SU-DHL-6 (cell line): Measurements from ENCODE around the gene EMC10.

Experiments
- H2AFZ ChIP-seq: fragments of 200-600 bp; sonication (generic); 2 replicates; pipeline ENCODE4 v1.6.1; 2014; ENCODE audit warnings: low read depth, mild to moderate bottlenecking, moderate library complexity, mixed read lengths, antibody characterized with exemption, low read length; ENCODE audit not compliant: severe bottlenecking
- H3F3A ChIP-seq: fragments of 200-600 bp; shearing (Covaris generic); 2 replicates; pipeline ENCODE4 v1.6.0; 2016; ENCODE audit warnings: antibody characterized with exemption, mild to moderate bottlenecking; ENCODE audit not compliant: insufficient read depth
- H3K27ac ChIP-seq: fragments of 200-600 bp; sonication (generic); 2 replicates; pipeline ENCODE4 v1.5.1; 2016; ENCODE audit warnings: low read depth, mild to moderate bottlenecking, low read length, moderate library complexity, mixed read lengths
- H3K27me3 ChIP-seq: fragments of 200-600 bp; sonication (generic), shearing (Covaris generic); 2 replicates; pipeline ENCODE4 v1.6.0; 2014; ENCODE audit warnings: mild to moderate bottlenecking, low read length
- H3K36me3 ChIP-seq: fragments of 200-600 bp; sonication (generic); 2 replicates; pipeline ENCODE4 v1.6.1; 2014; ENCODE audit warnings: mild to moderate bottlenecking, low read length, mixed read lengths
- H3K4me2 ChIP-seq: fragments of 300-600, 200-600 bp; shearing (Covaris generic), sonication (generic); 2 replicates; pipeline ENCODE4 v1.6.0; 2014; ENCODE audit warnings: low read length, low read depth, mild to moderate bottlenecking; ENCODE audit not compliant: poor library complexity, severe bottlenecking
- H3K4me3 ChIP-seq: fragments of 200-600 bp; sonication (generic); 2 replicates; pipeline ENCODE4 v1.5.1; 2014; ENCODE audit warnings: antibody characterized with exemption, low read length, mild to moderate bottlenecking, mixed read lengths; ENCODE audit not compliant: insufficient read depth, poor library complexity, severe bottlenecking
- H3K79me2 ChIP-seq: fragments of 200-600 bp; sonication (generic); 2 replicates; pipeline ENCODE4 v1.6.1; 2014; ENCODE audit warnings: mild to moderate bottlenecking, low read length, moderate library complexity; ENCODE audit not compliant: insufficient read depth
- H3K9ac ChIP-seq: fragments of 200-600 bp; sonication (generic); 2 replicates; pipeline ENCODE4 v1.7.0; 2014; ENCODE audit warnings: mild to moderate bottlenecking, low read length
- H3K9me2 ChIP-seq: fragments of 200-600 bp; sonication (generic); replicated peaks from 2 replicates; pipeline ENCODE4 v1.6.1; 2014; ENCODE audit warnings: low read length; ENCODE audit not compliant: insufficient read depth
- H3K9me3 ChIP-seq: fragments of 200-600 bp; sonication (generic); 2 replicates; pipeline ENCODE4 v1.6.1; 2014; ENCODE audit warnings: low read length, mixed read lengths; ENCODE audit not compliant: insufficient read depth
- H4K20me1 ChIP-seq: fragments of 200-600 bp; sonication (generic); 2 replicates; pipeline ENCODE4 v1.6.1; 2014; ENCODE audit warnings: low read depth, mild to moderate bottlenecking, antibody characterized with exemption, low read length, moderate library complexity, mixed read lengths
- EZH2phosphoT487 ChIP-seq: fragments of 200-600 bp; sonication (generic), shearing (Covaris generic); conservative IDR thresholded peaks from 2 replicates; pipeline ENCODE4 v1.6.1; 2018; ENCODE audit warnings: mild to moderate bottlenecking, antibody characterized with exemption, low read length, moderate library complexity, mixed read lengths
- TF ChIP-seq, protein P1 (sequence below): fragments of 200-600 bp; sonication (generic); IDR thresholded peaks from one replicate; pipeline ENCODE4 v1.5.1; 2017; ENCODE audit warnings: antibody characterized with exemption, mild to moderate bottlenecking, low read length, moderate library complexity; ENCODE audit not compliant: insufficient read depth, poor library complexity, severe bottlenecking

Gene EMC10

GRCh38 chr19:50505856-50506611, 29.7 kb downstream of the EMC10 start:
- TF ChIP-seq EZH2phosphoT487, result no peak
- TF ChIP-seq, protein P1, sequence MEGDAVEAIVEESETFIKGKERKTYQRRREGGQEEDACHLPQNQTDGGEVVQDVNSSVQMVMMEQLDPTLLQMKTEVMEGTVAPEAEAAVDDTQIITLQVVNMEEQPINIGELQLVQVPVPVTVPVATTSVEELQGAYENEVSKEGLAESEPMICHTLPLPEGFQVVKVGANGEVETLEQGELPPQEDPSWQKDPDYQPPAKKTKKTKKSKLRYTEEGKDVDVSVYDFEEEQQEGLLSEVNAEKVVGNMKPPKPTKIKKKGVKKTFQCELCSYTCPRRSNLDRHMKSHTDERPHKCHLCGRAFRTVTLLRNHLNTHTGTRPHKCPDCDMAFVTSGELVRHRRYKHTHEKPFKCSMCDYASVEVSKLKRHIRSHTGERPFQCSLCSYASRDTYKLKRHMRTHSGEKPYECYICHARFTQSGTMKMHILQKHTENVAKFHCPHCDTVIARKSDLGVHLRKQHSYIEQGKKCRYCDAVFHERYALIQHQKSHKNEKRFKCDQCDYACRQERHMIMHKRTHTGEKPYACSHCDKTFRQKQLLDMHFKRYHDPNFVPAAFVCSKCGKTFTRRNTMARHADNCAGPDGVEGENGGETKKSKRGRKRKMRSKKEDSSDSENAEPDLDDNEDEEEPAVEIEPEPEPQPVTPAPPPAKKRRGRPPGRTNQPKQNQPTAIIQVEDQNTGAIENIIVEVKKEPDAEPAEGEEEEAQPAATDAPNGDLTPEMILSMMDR, result no peak
- Histone ChIP-seq H3K9me2 (no peaks in the 10 kb centered on the region), H4K20me1 (no peaks in the 10 kb centered on the region), H3K9ac (no peak overlapping the region), H3K36me3 (no peaks in the 10 kb centered on the region), H3K4me2 (no peak overlapping the region), H3K27ac (no peak overlapping the region), H3F3A (no peaks in the 10 kb centered on the region), H3K27me3 (no peaks in the 10 kb centered on the region), H3K9me3 (no peaks in the 10 kb centered on the region), H3K79me2 (no peaks in the 10 kb centered on the region), H3K4me3 (no peak overlapping the region), H2AFZ (no peak overlapping the region)

- Histone ChIP-seq H3K4me3 (no peak overlapping the region), H3F3A (no peaks in the 10 kb centered on the region), H3K9ac (no peak overlapping the region), H2AFZ (no peak overlapping the region), H3K27me3 (no peaks in the 10 kb centered on the region), H4K20me1 (no peaks in the 10 kb centered on the region), H3K27ac (no peak overlapping the region), H3K9me3 (no peaks in the 10 kb centered on the region), H3K4me2 (no peak overlapping the region), H3K36me3 (no peaks in the 10 kb centered on the region), H3K79me2 (no peaks in the 10 kb centered on the region), H3K9me2 (no peaks in the 10 kb centered on the region)
- no peak for TF ChIP-seq EZH2phosphoT487
- TF ChIP-seq, protein P1, result no peak
Measured at GRCh38 chr19:50506700-50507099, 30.4 kb downstream of the EMC10 start.

- TF ChIP-seq, protein P1, result no peak
- no peak for TF ChIP-seq EZH2phosphoT487
- H3K9ac ChIP-seq, result no peak overlapping the region
- no peaks in the 10 kb centered on the region for H3K36me3 ChIP-seq
- H4K20me1 ChIP-seq, result no peaks in the 10 kb centered on the region
- no peaks in the 10 kb centered on the region for H3F3A ChIP-seq
- no peaks in the 10 kb centered on the region for H3K27me3 ChIP-seq
- H3K9me3 ChIP-seq, result no peaks in the 10 kb centered on the region
- no peak overlapping the region for H2AFZ ChIP-seq
- H3K4me2 ChIP-seq, result no peak overlapping the region
- no peak overlapping the region for H3K4me3 ChIP-seq
- no peaks in the 10 kb centered on the region for H3K79me2 ChIP-seq
- no peak overlapping the region for H3K27ac ChIP-seq
- no peaks in the 10 kb centered on the region for H3K9me2 ChIP-seq
Measured at GRCh38 chr19:50507376-50507775, 31.1 kb downstream of the EMC10 start.

- Histone ChIP-seq H3K27ac (no peak overlapping the region), H4K20me1 (no peaks in the 10 kb centered on the region), H2AFZ (no peak overlapping the region), H3F3A (no peaks in the 10 kb centered on the region), H3K4me3 (no peak overlapping the region), H3K9me3 (no peaks in the 10 kb centered on the region), H3K9ac (no peak overlapping the region), H3K79me2 (no peaks in the 10 kb centered on the region), H3K4me2 (no peak overlapping the region), H3K27me3 (no peaks in the 10 kb centered on the region), H3K9me2 (no peaks in the 10 kb centered on the region), H3K36me3 (no peaks in the 10 kb centered on the region)
- TF ChIP-seq, protein P1, result no peak
- TF ChIP-seq EZH2phosphoT487, result no peak
Measured at GRCh38 chr19:50508843-50509190, 32.5 kb downstream of the EMC10 start.
